ENCODE measurements around the gene JADE3.

JADE3 gene

GRCh38 chrX:47047989-47048388 lies 135.8 kb downstream of the JADE3 start:
- DNase-seq = no peak

GRCh38 chrX:47059142-47059874 lies 147.1 kb downstream of the JADE3 start:
- DNase-seq = no peak

GRCh38 chrX:47060708-47061107 lies 148.5 kb downstream of the JADE3 start:
- no peak for DNase-seq

GRCh38 chrX:47061238-47061919 lies 149.2 kb downstream of the JADE3 start:
- DNase-seq = no peak

GRCh38 chrX:47063179-47063578 lies 151.0 kb downstream of the JADE3 start:
- no peak for DNase-seq

GRCh38 chrX:47068214-47068613 lies 156.0 kb downstream of the JADE3 start:
- DNase-seq = no peak

GRCh38 chrX:47068720-47069119 lies 156.5 kb downstream of the JADE3 start:
- DNase-seq = no peak

GRCh38 chrX:47078129-47079043 lies 166.2 kb downstream of the JADE3 start, which contains the start of gene RGN:
RGN (plus strand) TSS chrX:47078443; CDS start chrX:47081145, 2,702 bp downstream.
- DNase-seq = no peak

- no peak for DNase-seq
These were observed 168.1 kb downstream of the JADE3 start for GRCh38 chrX:47080215-47080914.

- no peak for DNase-seq
These were observed 168.7 kb downstream of the JADE3 start for GRCh38 chrX:47080915-47081236.

- DNase-seq = no peak
These were observed 179.0 kb downstream of the JADE3 start for GRCh38 chrX:47091149-47091775.

- DNase-seq = no peak
These were observed 181.0 kb downstream of the JADE3 start for GRCh38 chrX:47093248-47093647.

GRCh38 chrX:47093860-47094259 lies 181.6 kb downstream of the JADE3 start:
- no peak for DNase-seq

- no peak for DNase-seq
These were observed 184.8 kb downstream of the JADE3 start for GRCh38 chrX:47097018-47097417.

- DNase-seq = no peak
These were observed 186.3 kb downstream of the JADE3 start for GRCh38 chrX:47098338-47099094.

- DNase-seq = no peak
These were observed 189.0 kb downstream of the JADE3 start for GRCh38 chrX:47101206-47101605.

Measured in NCI-H510A (cell line).